GM18858 (cell line): ENCODE measurements around the gene CPSF6.
"Not testable (repeated sequence)": the region's sequence is repeated elsewhere in the genome, so short reads cannot be mapped to it uniquely, and the experiment has no call there.

ENCODE experiments used
- ATAC-seq: cut with Tn5 transposase; IDR thresholded peaks from one replicate; pipeline ENCODE4 v1.9.1; 2021; ENCODE audit not compliant: unreplicated experiment

Gene CPSF6, protein sequence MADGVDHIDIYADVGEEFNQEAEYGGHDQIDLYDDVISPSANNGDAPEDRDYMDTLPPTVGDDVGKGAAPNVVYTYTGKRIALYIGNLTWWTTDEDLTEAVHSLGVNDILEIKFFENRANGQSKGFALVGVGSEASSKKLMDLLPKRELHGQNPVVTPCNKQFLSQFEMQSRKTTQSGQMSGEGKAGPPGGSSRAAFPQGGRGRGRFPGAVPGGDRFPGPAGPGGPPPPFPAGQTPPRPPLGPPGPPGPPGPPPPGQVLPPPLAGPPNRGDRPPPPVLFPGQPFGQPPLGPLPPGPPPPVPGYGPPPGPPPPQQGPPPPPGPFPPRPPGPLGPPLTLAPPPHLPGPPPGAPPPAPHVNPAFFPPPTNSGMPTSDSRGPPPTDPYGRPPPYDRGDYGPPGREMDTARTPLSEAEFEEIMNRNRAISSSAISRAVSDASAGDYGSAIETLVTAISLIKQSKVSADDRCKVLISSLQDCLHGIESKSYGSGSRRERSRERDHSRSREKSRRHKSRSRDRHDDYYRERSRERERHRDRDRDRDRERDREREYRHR

DNA sequence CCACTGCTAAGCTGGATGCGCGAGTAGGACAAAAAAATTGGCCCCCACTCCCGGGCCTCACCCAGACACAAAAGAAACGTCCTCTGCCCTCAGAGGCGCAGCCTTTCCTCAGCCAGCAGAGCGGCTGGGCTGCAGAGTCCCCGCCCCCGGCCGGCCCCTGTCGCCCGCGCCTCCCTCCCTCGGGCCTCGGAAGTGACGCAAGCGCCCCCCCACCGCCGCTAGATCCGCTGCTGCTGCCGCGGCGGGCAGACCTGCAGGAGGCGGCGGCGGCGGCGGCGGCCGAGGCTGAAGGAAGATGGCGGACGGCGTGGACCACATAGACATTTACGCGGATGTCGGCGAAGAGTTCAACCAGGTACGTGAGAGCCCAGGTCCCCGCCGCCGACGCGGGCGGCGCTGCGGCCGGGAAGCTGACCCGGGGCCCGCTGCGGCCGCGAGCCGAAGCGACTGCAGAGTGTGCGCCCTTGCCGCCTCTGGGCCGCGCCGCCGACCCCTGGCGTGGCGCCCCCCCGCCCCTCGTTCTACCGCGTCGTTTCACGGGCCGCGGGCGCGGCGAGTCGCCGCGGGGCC, at the start of gene CPSF6:
Gene CPSF6 (plus strand): TSS at position 218 of the 570 bp plus-strand sequence. CDS start 78 bp downstream, at position 296.
- ATAC-seq = peak; percentile 81

DNA sequence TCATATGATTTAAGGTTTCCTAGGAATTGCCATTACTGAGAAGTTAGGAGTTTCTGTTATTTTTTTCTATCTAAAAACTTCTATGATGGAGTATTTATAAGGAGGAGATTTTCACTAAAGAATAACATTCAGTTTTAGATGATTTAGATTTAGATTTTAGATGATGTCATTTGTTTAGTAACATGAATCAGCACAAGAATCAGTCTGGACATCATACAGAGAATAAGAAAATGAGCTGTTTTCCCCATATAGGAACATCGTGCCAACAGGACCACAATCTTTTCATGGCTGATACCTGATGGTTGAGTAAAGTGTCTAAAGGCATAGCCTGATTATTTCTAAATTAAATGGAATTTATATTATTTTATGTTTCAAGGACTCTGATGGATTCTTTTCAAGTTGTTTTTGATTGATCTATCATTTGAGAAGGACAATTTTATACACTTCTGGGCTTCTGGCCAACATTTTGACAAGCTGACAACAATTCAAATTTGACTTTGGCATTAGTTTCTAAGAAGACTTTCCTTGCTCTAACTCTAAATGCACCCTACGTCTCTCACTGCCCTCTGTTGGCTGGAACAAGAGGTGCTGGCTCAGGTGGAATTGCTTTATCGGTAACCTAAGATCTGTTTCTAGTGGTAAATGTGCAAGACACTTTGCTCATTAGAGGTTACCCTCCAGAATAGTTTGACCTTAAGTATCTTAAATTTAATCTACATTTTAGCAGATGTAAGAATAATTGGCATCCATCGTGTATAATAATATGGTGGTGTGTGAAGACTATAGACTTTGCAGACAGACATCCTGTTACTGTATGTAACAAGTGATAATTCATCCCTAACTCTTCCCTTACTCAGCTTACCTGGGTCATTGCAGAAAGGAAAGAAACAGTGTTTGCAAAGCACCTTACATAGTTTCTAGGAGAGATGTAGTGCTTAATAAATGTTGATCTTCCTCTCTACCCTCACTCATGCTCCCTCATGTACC, 42.8 kb upstream of the CPSF6 start:
- ATAC-seq = no peak

DNA sequence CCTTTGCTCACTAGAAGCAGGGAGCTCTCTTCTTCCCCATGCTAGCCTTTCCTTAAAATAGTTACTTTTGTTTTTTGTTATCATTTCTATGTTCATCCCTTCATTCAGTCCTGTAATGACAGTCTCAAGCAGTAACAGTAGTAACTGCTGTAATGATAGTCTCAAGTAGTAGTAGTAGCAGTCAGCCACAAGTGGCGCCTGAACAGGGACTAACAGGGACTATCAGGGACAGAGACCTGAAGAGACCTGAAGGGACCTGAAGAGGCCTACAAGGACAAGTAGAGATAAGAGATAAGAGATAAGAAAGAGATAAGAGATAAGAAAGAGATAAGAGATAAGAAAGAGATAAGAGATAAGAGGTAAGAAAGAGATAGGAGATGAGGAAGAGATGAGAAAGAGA, 39.4 kb upstream of the CPSF6 start:
- ATAC-seq = not testable (repeated sequence)

DNA sequence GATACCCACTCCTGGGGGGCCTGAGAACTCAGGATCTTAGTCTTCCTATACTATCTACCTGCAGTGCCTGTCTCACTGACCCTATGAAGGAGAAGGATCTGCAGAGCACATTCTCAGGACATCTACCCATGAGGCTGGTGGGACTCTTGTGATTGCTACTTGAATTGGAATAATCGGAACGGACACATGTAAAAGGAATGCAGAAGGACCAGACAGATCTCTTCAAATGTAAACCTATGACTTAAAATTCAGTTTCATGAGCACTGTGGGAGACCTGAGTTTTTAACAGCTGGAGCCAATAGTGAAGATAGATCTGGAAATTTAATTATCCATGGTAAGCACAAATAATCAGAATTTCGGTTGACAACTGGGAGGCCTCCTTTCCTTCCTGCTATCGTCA, 35.2 kb upstream of the CPSF6 start:
- ATAC-seq = no peak

DNA sequence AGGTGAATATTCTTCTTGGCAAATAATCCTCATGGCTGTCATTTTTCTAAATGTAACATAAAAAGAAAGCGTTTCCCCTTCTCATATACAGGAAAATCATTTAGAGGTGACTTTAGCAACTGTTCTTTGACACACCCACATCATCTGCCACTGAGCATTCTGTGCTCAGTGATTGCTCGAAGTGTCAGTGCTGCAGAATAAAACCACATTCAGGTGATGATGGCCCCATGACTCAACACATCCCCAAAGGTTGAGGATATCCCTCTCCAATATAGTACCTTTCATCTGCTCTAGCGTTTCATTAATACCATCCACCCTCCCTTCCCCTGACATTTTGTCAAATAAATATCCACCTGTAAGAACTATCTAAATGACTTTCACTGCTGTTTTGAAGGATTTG, 28.7 kb upstream of the CPSF6 start:
- no peak for ATAC-seq

DNA sequence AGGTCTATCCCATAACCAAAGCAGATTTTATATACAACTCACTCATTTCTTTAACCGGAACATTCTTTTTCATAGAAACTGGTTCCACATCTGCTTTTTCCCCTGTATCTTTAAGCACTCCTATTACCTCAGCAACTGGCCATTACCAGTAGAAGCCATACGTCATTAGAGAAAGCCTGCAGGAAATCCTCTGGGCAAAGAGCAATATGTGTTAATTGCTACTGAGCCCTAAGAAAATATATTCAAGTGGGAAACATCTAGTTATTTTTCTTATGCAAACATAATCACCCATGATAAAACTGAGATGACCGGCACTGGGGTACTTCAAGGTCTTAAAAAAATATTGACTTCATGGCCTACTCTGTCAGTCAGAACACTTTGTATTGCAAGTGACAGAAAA, 28.2 kb upstream of the CPSF6 start:
- no peak for ATAC-seq

DNA sequence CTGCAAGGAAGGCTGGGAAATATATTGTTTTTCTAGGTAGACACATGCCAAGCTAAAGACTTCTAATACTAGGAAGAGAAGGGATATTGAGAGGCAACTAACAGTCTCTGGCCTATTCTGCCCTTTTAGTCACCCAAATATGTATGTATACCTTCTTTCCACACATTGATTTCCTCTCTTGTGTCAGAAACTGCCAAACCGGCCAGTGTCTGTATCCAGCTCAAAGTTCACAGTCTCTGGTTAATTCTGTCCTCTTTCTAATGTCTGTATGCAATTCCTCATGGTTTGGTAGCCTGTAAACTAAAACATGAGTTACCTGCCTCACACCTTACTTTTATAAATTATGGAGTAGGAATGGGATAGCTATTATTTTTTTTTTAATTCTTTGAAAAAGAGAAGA, 25.2 kb upstream of the CPSF6 start:
- ATAC-seq = no peak

DNA sequence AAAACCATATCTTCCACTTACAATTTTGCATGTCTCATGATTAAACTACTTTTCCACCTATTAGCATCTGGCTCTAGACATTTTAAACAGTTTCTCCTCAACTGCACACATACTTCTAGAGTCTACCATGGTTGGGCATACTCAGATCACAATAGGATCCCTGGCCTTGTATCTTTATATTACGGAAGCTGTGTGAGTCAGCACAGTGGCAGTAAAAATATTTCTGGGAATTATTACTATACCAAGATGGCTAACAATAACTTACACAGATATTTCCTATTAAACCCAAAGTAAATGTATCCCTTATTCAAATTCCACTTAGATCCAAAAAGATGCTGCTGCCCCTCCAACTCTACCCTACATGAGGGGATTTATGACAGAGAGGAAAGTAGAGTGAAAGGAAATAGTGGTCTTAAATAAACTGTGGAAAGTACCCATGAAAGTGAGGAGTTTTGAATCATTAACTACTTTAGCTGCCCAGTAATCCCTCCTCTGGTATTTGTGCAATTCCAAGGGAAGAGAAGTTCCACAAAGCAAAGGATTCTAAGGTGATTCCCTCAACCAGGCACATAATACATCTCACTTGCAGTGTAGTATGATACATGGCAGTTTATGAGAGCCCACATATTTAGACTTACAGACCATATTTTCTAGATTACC, 14.0 kb upstream of the CPSF6 start:
- no peak for ATAC-seq

DNA sequence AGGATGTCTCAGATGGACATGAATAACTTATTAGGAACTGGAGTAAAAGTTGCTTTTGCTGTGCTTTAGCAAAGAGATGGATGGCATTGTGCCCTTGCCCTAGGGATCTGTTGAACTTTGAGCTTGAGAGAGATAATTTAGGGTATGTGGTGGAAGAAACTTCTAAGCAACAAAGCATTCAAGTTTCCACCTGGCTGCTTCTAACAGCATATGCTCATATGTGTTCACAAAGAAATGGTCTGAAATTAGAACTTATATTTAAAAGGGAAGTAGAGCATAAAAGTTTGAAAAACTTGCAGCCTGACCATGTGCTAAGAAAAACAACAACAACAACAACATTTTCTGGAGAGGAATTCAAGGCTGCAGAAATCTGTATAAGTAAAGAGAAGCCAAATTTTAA, 7.9 kb upstream of the CPSF6 start:
- ATAC-seq = no peak

DNA sequence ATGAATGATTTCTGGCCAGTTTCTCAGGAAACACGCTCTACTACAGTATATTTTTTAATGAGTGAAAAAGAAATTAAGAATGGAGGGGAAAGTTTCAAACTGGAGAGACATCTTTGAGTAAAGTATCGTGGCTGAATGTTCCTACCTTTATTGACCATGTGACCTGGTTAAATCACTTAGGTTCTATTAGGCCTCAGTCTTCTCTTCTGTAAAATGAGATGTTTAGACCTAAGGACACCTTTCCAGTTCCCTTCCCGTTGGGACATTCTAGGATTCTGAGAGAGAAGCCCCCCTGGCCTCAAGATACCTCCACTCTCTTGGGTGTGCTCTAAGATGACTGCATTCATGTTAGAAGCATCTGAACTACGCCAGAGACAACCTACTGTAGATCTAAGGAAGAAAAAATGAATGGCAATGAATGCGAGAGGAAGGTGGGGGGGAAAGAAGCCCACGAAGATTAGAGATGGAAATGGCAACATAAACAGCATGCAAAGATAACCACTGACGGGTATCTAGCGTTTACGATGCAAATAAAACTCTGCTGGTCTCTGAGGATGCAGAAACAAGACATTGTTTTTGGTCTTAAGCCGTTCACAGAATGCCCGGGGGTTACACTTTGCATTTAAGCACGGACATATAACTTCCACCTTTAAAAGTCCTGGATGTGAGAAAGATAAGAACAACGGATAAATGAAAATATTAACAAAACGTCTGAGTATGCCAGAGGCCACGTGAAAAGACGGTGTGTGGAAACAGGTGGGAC, 599 bp upstream of the CPSF6 start:
- ATAC-seq = no peak

DNA sequence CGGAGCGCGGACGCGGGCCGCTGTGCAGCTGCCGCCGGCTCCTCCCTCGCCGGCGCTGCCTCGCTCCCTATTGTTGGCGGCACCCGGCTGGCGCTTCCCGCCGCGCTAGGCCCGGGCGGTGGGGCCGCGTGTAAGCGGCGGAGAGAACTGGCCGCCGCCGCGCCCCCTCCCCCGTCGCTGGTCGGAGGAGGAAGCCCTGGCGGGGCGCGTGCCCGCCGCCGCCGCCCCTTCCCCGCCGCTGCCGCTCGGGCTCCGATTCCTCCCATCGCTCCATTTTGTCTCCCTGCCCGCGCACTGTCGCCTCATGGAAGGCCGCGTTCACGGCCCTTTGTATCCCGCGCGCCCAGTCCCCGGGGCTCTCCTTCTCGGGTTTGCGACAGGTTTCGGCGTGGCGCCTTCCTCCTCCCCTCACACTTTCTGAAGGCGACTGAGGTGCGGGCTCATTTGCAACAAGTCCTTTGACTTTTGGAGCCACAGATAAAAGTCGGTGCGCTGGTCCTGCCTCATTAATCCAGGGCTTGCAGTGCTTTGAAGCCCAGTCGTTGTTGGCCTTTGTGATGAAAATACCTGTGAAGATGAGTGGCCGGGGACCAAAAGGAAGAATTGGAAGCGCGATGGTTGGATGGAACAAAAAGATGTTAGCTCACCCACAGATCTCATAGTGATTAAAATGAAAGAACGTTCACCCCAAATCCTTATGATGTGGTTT, 707 bp downstream of the CPSF6 start:
- ATAC-seq = peak; percentile 12

DNA sequence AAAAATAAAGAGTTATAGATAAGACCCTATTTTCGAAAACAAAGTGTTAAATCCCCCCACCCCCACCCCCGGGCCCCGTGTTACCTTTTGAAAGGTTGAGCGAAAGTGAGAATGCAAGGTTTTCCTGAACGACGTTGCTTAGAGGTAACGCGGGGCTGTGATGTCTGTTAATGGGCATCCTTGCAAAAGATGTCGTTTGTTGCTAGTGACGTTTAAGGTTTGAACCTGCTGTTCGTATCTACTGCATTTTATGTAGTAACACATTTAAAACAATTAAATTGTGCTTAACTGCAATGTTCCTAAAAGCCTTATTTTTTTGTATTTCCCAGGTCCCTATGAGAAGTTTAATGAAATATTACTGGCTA, 1.2 kb downstream of the CPSF6 start:
- no peak for ATAC-seq

DNA sequence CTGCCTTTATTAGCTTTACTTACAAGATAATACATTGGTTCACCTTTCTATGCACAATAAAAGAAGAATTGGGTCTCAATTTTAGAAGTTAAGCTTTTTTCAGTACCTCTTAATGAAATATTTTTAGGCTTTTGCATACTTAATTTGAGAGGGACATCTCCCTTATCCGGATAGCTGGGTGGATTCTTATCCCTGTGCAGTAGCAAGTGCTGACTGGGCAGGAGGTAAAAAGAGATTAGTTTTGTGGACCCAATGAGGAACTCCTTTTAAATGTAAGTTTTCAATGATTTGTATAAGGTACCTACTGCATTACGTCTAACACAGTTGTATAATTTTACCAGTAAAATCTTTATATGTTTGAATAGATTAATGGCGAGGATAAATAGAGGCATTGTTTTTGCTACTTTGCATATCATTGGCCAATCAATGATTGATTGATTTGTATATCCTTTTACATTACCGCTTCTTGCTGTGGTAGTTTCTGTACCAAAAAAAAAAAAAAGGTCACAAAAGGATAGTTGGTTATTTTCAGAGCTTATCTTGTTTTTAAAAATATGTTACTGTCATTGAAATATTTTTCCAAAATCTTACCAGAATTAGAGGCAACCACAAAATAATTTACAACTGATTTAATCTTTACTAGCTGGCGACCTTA, 2.2 kb downstream of the CPSF6 start:
- no peak for ATAC-seq

DNA sequence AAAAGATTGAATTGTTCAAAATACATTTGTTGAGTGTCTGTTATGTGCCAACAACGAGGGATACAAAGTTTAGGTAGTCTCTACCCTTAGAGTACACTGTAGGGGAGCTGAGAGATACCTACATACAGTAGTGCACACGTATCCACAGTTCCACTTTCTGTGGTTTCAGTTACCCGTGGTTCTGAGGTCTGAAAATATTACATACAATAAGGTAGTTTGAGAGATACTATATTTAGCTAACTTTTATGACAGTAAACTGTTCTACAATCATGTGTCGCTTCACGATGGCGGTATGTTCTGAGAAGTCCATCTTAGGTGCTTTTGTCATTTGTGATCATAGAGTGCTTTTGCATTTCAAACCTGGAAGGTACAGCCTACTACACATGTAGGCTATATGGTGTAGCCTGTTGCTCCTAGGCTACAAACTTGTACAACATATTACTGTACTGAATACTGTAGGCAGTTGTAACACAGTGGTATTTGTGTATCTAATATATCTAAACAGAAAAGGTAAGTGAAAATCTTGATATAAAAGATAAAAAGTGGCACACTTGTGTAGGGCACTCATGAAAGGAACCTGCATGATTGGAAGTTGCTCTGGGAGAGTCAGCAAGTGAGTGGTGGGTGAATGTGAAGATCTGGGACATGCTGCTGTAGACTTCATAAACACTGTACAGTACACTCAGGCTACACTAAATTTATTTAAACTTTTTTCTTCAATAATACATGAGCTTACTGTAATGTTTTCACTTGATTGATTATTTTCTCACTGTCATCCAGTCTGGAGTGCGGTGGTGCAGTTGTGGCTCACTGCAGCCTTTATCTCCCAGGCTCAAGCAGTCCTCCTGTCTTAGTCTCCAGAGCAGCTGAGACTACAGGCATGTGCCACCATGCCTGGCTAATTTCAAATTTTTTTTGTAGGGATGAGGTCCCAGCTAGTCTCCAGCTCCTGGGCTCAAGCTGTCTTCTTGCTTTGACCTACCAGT, 4.0 kb downstream of the CPSF6 start:
- ATAC-seq = peak; percentile 44

DNA sequence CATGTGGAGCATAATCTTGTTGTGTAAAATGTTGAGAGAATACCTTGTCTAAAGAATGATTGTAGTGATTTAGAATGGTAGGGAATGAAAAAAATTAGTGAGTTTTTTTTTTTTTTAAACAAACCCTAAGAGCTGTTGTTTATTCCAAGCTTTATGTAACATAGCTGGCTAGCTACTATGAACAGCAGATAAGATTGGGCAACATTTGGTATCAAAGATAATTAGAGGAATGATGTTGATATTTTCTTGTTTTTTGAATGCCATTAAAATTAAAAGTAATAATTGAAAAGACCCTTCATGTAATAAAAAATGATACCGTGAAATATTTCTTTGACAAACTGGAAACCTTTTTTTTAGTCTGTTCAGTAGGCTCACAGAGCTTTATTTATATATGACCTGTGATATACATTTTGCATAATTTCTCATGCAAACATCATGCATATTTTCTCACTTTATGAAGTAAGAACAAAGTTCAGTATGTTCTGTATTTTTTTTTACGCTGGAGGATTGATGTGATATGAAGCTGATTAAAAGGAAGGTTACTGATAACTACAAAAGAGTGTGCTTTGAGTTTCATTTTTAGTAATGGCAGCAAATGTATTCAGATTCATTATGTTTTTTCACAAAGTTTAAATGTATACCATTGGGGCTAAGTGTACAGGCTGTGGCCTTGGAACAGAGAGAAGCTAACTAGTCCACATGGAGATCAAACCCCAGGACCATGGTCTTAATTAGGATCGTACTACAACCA, 8.1 kb downstream of the CPSF6 start:
- ATAC-seq = no peak

DNA sequence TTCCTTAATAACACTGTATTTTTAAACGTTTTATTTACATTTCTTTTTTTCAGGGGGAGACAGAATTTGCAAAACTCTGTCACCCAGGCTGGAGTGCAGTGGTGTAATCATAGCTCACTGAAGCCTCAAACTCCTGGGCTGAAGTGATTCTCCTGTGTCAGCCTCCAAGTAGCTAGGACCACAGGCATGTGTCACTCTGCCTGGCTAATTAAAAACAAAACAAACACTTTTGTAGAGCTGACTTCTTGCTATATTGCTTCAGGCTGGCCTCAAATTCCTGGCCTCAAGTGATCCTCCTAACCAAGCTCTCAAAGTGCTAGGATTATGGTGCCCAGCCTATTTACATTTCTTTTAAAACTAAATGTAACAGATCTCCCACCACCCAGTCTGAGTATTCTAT, 12.7 kb downstream of the CPSF6 start:
- no peak for ATAC-seq

DNA sequence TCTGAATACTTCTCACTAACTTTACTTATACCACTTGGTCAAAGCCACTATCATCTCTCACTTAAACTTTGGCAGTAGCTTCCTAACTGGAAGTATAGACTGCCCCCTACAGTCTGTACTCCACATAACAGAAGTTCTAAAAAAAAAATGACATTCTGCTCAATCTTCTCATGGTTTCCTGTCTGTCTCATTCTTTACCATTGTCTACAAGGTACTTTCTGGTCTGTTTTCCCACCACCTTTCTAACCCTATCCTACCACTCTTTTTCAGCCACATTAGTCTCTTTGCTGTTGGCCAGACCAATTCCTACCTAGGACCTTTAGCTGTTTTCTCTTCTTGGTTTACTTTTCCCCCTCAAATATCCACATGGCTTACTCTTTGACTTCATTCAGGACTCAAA, 14.7 kb downstream of the CPSF6 start:
- ATAC-seq = peak; percentile 53
